Activated CD4-positive, CD25-positive, alpha-beta regulatory T cell treated with anti-CD3 and anti-CD28 coated beads, Interleukin-2, amount 50 U/mL, for 24 hours (primary cell): ENCODE measurements around the gene PEX5L.
"Not testable (repeated sequence)": the region's sequence is repeated elsewhere in the genome, so short reads cannot be mapped to it uniquely, and the experiment has no call there.

ENCODE experiments used
- ATAC-seq, 2 donors: fragments of 150-1000 bp; cut with Tn5 transposase; one replicate each; pipeline ENCODE4 v1.10.0; 2021; ENCODE audit warnings: mild to moderate bottlenecking in 1 of 2, moderate library complexity in 1 of 2

PEX5L gene

GRCh38 chr3:179829401-179829800 lies 207.3 kb downstream of the PEX5L start:
- no peak for ATAC-seq

GRCh38 chr3:179828738-179829137 lies 208.0 kb downstream of the PEX5L start:
- ATAC-seq, result no peak

- no peak for ATAC-seq
Measured at GRCh38 chr3:179826247-179826637, 210.5 kb downstream of the PEX5L start.

- ATAC-seq, result no peak
Measured at GRCh38 chr3:179825527-179826246, 211.1 kb downstream of the PEX5L start.

- ATAC-seq, result no peak
Measured at GRCh38 chr3:179822296-179822695, 214.4 kb downstream of the PEX5L start.

GRCh38 chr3:179819379-179819778 lies 217.4 kb downstream of the PEX5L start:
- no peak for ATAC-seq

GRCh38 chr3:179812096-179812382 lies 224.7 kb downstream of the PEX5L start:
- no peak for ATAC-seq

GRCh38 chr3:179811321-179812095 lies 225.2 kb downstream of the PEX5L start:
- ATAC-seq, result peak in 1 of 2 donors; percentile 20

GRCh38 chr3:179809639-179810038 lies 227.1 kb downstream of the PEX5L start:
- ATAC-seq, result no peak

- no peak for ATAC-seq
Measured at GRCh38 chr3:179807588-179807987, 229.1 kb downstream of the PEX5L start.

- ATAC-seq, result no peak
Measured at GRCh38 chr3:179806177-179806576, 230.6 kb downstream of the PEX5L start.

GRCh38 chr3:179801856-179802255 lies 234.9 kb downstream of the PEX5L start:
- no peak for ATAC-seq

- no peak for ATAC-seq
Measured at GRCh38 chr3:179801263-179801662, 235.5 kb downstream of the PEX5L start.

- ATAC-seq, result no peak
Measured at GRCh38 chr3:179797192-179797591, 239.5 kb downstream of the PEX5L start.

- ATAC-seq, result no peak
Measured at GRCh38 chr3:179796421-179796820, 240.3 kb downstream of the PEX5L start.

- no peak for ATAC-seq
Measured at GRCh38 chr3:179794355-179794754, 242.4 kb downstream of the PEX5L start.

- no peak for ATAC-seq
Measured at GRCh38 chr3:179791793-179792192, 244.9 kb downstream of the PEX5L start.

- ATAC-seq, result no peak
Measured at GRCh38 chr3:179788996-179789395, 247.7 kb downstream of the PEX5L start.

- ATAC-seq, result not testable (repeated sequence)
Measured at GRCh38 chr3:179782841-179783240, 253.9 kb downstream of the PEX5L start.

- no peak for ATAC-seq
Measured at GRCh38 chr3:179775416-179776122, 261.2 kb downstream of the PEX5L start.

GRCh38 chr3:179772297-179772696 lies 264.4 kb downstream of the PEX5L start:
- ATAC-seq, result no peak

- ATAC-seq, result no peak
Measured at GRCh38 chr3:179771797-179772196, 264.9 kb downstream of the PEX5L start.

- no peak for ATAC-seq
Measured at GRCh38 chr3:179769411-179770247, 267.1 kb downstream of the PEX5L start.
